ENCODE results near the gene RTTN. TPM values are rescaled to one million over a fixed set of nuclear protein-coding genes. Genes with fewer than 3 reads are reported as not detected.

The RTTN gene
- total and polyA plus RNA-seq, 2 donors (not counting 3 experiments of a cell fraction or from before 2014, with no cell fraction given) = 3.1 to 17.4 TPM

DNA sequence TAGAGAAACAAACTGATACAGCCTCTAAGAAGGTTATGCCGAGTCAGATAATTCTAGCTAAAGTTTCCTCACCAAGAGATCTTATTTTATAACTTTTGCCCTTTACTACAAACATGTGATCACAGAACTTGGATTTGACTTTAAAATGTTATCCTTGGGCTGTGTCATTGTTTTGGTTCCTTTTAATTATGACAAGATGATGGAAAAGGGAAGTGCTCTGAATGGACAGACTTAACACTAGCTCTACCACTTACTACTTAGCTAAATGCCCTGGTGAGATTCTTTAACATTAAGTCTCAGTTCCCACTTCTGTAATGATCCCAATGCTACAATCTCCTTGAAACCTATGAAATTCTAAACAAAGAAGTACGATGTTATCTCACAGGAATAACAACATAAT is 69.9 kb downstream of the RTTN start:
- CTCF ChIA-PET = no interaction called here
- Histone ChIP-seq H3K9me3 (replicated peaks; ENCODE audit: control insufficient read depth, insufficient read depth, low read length) (no peaks in the 10 kb centered on the region), H2AFZ (ENCODE audit: low read depth, low read length) (no peak overlapping the region), H3K79me2 (ENCODE audit: control insufficient read depth, insufficient read depth, low read length) (no peaks in the 10 kb centered on the region), H4K20me1 (replicated peaks; ENCODE audit: control insufficient read depth, extremely low read depth, insufficient read depth, low read length) (no peaks in the 10 kb centered on the region), H3K4me3 (replicated peaks in 1 of 3; ENCODE audit: insufficient read depth in 1 of 3, low read depth in 1 of 3, low read length in 3 of 3) (no peak overlapping the region), H3K4me1 (ENCODE audit: control insufficient read depth, extremely low read depth, insufficient read depth, low read length) (no peaks in the 10 kb centered on the region), H3K4me2 (ENCODE audit: insufficient read depth, low read length) (no peak overlapping the region), H3K27ac (ENCODE audit: insufficient read depth, low read depth, low read length) (no peak overlapping the region), H3K9me1 (replicated peaks; ENCODE audit: control insufficient read depth, extremely low read depth, insufficient read depth, low read length) (no peaks in the 10 kb centered on the region), H3K27me3 (ENCODE audit: control insufficient read depth in 2 of 2, insufficient read depth in 2 of 2, low read length in 2 of 2) (no peaks in the 10 kb centered on the region), H3K9ac (replicated peaks; ENCODE audit: extremely low read depth, insufficient read depth, low read length) (no peak overlapping the region), H3K36me3 (ENCODE audit: control insufficient read depth in 2 of 2, extremely low read depth in 1 of 2, insufficient read depth in 2 of 2, low read length in 2 of 2) (no peaks in the 10 kb centered on the region)
- TF ChIP-seq POLR2AphosphoS5 (IDR thresholded peaks at IDR 0.05; ENCODE audit: insufficient read depth, low read depth, low read length) = no peak
- no peak for TF ChIP-seq POLR2A (IDR thresholded peaks at IDR 0.05; ENCODE audit: low read depth, low read length)
- no peak for TF ChIP-seq FOS (IDR thresholded peaks at IDR 0.05; ENCODE audit: borderline replicate concordance, insufficient read depth, low read length)
- TF ChIP-seq, protein P1, sequence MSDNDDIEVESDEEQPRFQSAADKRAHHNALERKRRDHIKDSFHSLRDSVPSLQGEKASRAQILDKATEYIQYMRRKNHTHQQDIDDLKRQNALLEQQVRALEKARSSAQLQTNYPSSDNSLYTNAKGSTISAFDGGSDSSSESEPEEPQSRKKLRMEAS (IDR thresholded peaks at IDR 0.05; ENCODE audit: insufficient read depth, insufficient read length) = no peak
- no peak for TF ChIP-seq MYC (IDR thresholded peaks at IDR 0.05; ENCODE audit: low read depth, low read length)
- TF ChIP-seq, protein P2, sequence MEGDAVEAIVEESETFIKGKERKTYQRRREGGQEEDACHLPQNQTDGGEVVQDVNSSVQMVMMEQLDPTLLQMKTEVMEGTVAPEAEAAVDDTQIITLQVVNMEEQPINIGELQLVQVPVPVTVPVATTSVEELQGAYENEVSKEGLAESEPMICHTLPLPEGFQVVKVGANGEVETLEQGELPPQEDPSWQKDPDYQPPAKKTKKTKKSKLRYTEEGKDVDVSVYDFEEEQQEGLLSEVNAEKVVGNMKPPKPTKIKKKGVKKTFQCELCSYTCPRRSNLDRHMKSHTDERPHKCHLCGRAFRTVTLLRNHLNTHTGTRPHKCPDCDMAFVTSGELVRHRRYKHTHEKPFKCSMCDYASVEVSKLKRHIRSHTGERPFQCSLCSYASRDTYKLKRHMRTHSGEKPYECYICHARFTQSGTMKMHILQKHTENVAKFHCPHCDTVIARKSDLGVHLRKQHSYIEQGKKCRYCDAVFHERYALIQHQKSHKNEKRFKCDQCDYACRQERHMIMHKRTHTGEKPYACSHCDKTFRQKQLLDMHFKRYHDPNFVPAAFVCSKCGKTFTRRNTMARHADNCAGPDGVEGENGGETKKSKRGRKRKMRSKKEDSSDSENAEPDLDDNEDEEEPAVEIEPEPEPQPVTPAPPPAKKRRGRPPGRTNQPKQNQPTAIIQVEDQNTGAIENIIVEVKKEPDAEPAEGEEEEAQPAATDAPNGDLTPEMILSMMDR (IDR thresholded peaks at IDR 0.05; ENCODE audit: extremely low read depth in 1 of 2, insufficient read depth in 1 of 2, low read depth in 1 of 2, low read length in 2 of 2) = no peak
- no peak for TF ChIP-seq GATA2 (IDR thresholded peaks at IDR 0.05; ENCODE audit: insufficient read depth, insufficient read length, low read depth, low read length)
- no peak for TF ChIP-seq JUN (IDR thresholded peaks at IDR 0.05; ENCODE audit: borderline replicate concordance, insufficient read depth, insufficient read length, low read depth)
- TF ChIP-seq EZH2 (IDR thresholded peaks at IDR 0.05; ENCODE audit: borderline replicate concordance, low read depth, low read length, severe bottlenecking) = no peak
- dilution Hi-C loops (cut with MboI; ENCODE audit: extremely low pct_ligation_motif_present, low sequenced_read_pairs) (no loop called here), intact Hi-C loops (cut with micrococcal nuclease) (no loop called here)
- no TSS peak for BruUV-seq (replicated peaks)
- POLR2A ChIA-PET = no interaction called here
- FAIRE-seq (no peak), DNase-seq (ENCODE audit: low read depth, low spot score) (peak; percentile 29)
